ENCODE data around the gene MAP3K15. TPM values are rescaled to one million over a fixed set of nuclear protein-coding genes. Genes with fewer than 3 reads are reported as not detected.

The MAP3K15 gene
- total RNA-seq, 1 donor from 2014 or later = 1.1 TPM

- peak within 1 kb of the TSS; percentile 87 for H3K4me3 Mint-ChIP-seq
- H3K9me3 Mint-ChIP-seq = peaks cover 2% of the 10 kb centered on the region
- DNase-seq (ENCODE audit: low spot score) = peak; percentile 95
- H3K27ac Mint-ChIP-seq = peak within 1 kb of the TSS; percentile 81
- H4K20me1 ChIP-seq (ENCODE audit: low read depth) = peaks cover 3% of the 10 kb centered on the region
- no peaks in the 10 kb centered on the region for H3K27me3 Mint-ChIP-seq (ENCODE audit: insufficient read depth, low read depth)
- H3K4me3 ChIP-seq = peak within 1 kb of the TSS; percentile 82
- peaks cover 5% of the 10 kb centered on the region for H3K4me1 ChIP-seq
- no peaks in the 10 kb centered on the region for H3F3A ChIP-seq (ENCODE audit: low read depth)
- H3K36me3 Mint-ChIP-seq = no peaks in the 10 kb centered on the region
- TF ChIP-seq EZH2phosphoT487 (IDR thresholded peaks at IDR 0.05) (no peak), CTCF (IDR thresholded peaks at IDR 0.05) (no peak), EZH2 (IDR thresholded peaks at IDR 0.05) (no peak)
- H3K4me2 ChIP-seq = peak within 1 kb of the TSS; percentile 79
- no peak within 1 kb of the TSS for H2AFZ ChIP-seq (replicated peaks)
- H3K9me3 ChIP-seq (ENCODE audit: low read depth) = peaks cover 4% of the 10 kb centered on the region
- peak within 1 kb of the TSS; percentile 43 for H3K9ac ChIP-seq
- H3K36me3 ChIP-seq = no peaks in the 10 kb centered on the region
- peaks cover 13% of the 10 kb centered on the region for H3K4me1 Mint-ChIP-seq
- peak within 1 kb of the TSS; percentile 85 for H3K27ac ChIP-seq
- H3K27me3 ChIP-seq = no peaks in the 10 kb centered on the region
- peaks cover 44% of the 10 kb centered on the region for H3K79me2 ChIP-seq (ENCODE audit: low read depth)
These were observed 171.5 kb downstream of the MAP3K15 start, which contains the start of gene PDHA1 for GRCh38 chrX:19343535-19344408. Gene PDHA1, plus strand, starts transcription at chrX:19343927. Its CDS starts 111 bp downstream, at chrX:19344038.

DNA sequence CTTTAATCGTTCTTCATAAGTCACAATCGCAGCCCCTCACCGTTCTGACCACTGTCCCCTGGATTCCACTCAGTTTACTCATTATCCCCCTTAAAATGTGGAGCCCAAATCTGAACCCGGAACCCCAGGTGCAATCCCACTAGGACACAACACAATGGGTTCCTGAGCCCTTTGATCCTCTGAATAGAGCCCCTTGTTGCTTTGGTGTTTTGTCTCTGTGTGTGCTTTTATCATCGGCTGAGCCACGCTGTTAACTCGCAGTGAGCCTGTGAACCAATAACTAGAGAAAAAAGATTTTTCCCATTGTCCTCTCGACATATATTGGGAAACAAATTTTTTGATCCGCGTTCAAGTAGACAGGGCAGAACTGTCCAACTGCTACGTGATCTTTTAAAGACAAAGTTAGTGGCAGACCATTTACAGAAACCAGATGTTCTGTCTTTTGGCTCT lies 172.2 kb downstream of the MAP3K15 start:
- Mint-ChIP-seq H3K4me1 (peaks cover 13% of the 10 kb centered on the region), H3K27ac (peak overlapping the region; percentile 81), H3K9me3 (peaks cover 2% of the 10 kb centered on the region), H3K4me3 (peak overlapping the region; percentile 87), H3K27me3 (ENCODE audit: insufficient read depth, low read depth) (no peaks in the 10 kb centered on the region), H3K36me3 (no peaks in the 10 kb centered on the region)
- TF ChIP-seq EZH2 (IDR thresholded peaks at IDR 0.05) (no peak), CTCF (IDR thresholded peaks at IDR 0.05) (no peak), EZH2phosphoT487 (IDR thresholded peaks at IDR 0.05) (no peak)
- H3K27me3 ChIP-seq = no peaks in the 10 kb centered on the region
- peaks cover 3% of the 10 kb centered on the region for H4K20me1 ChIP-seq (ENCODE audit: low read depth)
- no peaks in the 10 kb centered on the region for H3K36me3 ChIP-seq
- H3K79me2 ChIP-seq (ENCODE audit: low read depth) = peaks cover 44% of the 10 kb centered on the region
- peak overlapping the region; percentile 82 for H3K4me3 ChIP-seq
- no peak overlapping the region for H3K9ac ChIP-seq
- no peaks in the 10 kb centered on the region for H3F3A ChIP-seq (ENCODE audit: low read depth)
- H3K27ac ChIP-seq = peak overlapping the region; percentile 85
- peak overlapping the region; percentile 79 for H3K4me2 ChIP-seq
- DNase-seq (ENCODE audit: low spot score) = peak; percentile 52
- H2AFZ ChIP-seq (replicated peaks) = no peak overlapping the region
- peaks cover 4% of the 10 kb centered on the region for H3K9me3 ChIP-seq (ENCODE audit: low read depth)
- peaks cover 5% of the 10 kb centered on the region for H3K4me1 ChIP-seq

DNA sequence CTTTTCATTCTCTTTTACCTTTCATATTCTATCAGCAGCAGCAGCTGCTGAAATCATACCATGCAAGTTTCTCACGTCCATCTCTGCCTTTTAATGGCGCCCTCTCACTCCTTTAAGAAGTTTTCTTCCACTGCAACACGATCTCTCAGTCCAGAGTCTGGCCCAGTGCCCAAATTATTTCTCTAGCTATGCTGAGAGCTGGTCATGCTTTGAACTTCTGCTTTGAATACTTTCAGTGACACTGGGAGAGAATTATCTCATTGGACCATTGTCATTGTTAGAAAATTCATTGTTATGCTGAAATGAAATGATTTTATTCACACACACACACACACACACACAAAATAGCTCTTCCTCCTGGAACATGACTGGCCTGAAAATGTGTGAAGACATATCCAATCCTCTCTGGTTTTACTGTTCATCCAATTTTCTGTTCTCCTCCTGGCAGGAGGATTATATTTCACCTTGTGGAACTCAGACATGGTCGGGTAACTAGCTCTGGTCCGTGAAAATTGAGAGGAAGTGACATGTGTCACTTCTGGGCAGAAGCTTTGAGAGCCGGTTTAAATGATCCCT lies 172.9 kb downstream of the MAP3K15 start:
- peaks cover 3% of the 10 kb centered on the region for H4K20me1 ChIP-seq (ENCODE audit: low read depth)
- no peaks in the 10 kb centered on the region for H3K27me3 ChIP-seq
- no peak for DNase-seq (ENCODE audit: low spot score)
- no peaks in the 10 kb centered on the region for H3F3A ChIP-seq (ENCODE audit: low read depth)
- no peak overlapping the region for H3K27ac ChIP-seq
- no peaks in the 10 kb centered on the region for H3K36me3 ChIP-seq
- peaks cover 2% of the 10 kb centered on the region for H3K9me3 Mint-ChIP-seq
- peaks cover 4% of the 10 kb centered on the region for H3K9me3 ChIP-seq (ENCODE audit: low read depth)
- TF ChIP-seq EZH2 (IDR thresholded peaks at IDR 0.05) (no peak), CTCF (IDR thresholded peaks at IDR 0.05) (no peak), EZH2phosphoT487 (IDR thresholded peaks at IDR 0.05) (no peak)
- no peak overlapping the region for H3K9ac ChIP-seq
- H2AFZ ChIP-seq (replicated peaks) = no peak overlapping the region
- no peaks in the 10 kb centered on the region for H3K36me3 Mint-ChIP-seq
- no peaks in the 10 kb centered on the region for H3K27me3 Mint-ChIP-seq (ENCODE audit: insufficient read depth, low read depth)
- H3K4me1 Mint-ChIP-seq = peaks cover 13% of the 10 kb centered on the region
- peaks cover 37% of the 10 kb centered on the region for H3K79me2 ChIP-seq (ENCODE audit: low read depth)
- H3K4me1 ChIP-seq = peaks cover 5% of the 10 kb centered on the region
- H3K4me2 ChIP-seq = peak overlapping the region; percentile 79
- H3K27ac Mint-ChIP-seq = no peak overlapping the region
- H3K4me3 ChIP-seq = peak overlapping the region; percentile 82
- peak overlapping the region; percentile 87 for H3K4me3 Mint-ChIP-seq
